GM12872 (cell line): ENCODE data around the gene RHEX.

Experiments
- CTCF ChIP-seq: IDR thresholded peaks from 3 replicates; pipeline ENCODE4 v1.5.1; 2011; ENCODE audit warnings: low read depth, mild to moderate bottlenecking, low read length, moderate library complexity; ENCODE audit not compliant: insufficient read depth

The RHEX gene

GRCh38 chr1:206074839-206075238, 21.9 kb downstream of the RHEX start:
- peak; percentile 20; the same call in 1 of the 3 replicates for TF ChIP-seq CTCF

GRCh38 chr1:206075786-206076755, 23.1 kb downstream of the RHEX start:
- no peak for TF ChIP-seq CTCF

- no peak for TF ChIP-seq CTCF
Measured at GRCh38 chr1:206079135-206079534, 26.2 kb downstream of the RHEX start.

- TF ChIP-seq CTCF = no peak
Measured at GRCh38 chr1:206080026-206080820, 27.2 kb downstream of the RHEX start.

- TF ChIP-seq CTCF = no peak
Measured at GRCh38 chr1:206081856-206082255, 28.9 kb downstream of the RHEX start.

GRCh38 chr1:206082831-206083695, 30.1 kb downstream of the RHEX start:
- TF ChIP-seq CTCF = no peak

- no peak for TF ChIP-seq CTCF
Measured at GRCh38 chr1:206083750-206084149, 30.8 kb downstream of the RHEX start.
